GM21381 (cell line): ENCODE results near the gene EYA2.
"Not testable (repeated sequence)": the region's sequence is repeated elsewhere in the genome, so short reads cannot be mapped to it uniquely, and the experiment has no call there.

Experiments used
- ATAC-seq: cut with Tn5 transposase; IDR thresholded peaks from one replicate; pipeline ENCODE4 v1.9.1; 2021; ENCODE audit warnings: mild to moderate bottlenecking, moderate library complexity; ENCODE audit not compliant: unreplicated experiment

Gene EYA2

DNA sequence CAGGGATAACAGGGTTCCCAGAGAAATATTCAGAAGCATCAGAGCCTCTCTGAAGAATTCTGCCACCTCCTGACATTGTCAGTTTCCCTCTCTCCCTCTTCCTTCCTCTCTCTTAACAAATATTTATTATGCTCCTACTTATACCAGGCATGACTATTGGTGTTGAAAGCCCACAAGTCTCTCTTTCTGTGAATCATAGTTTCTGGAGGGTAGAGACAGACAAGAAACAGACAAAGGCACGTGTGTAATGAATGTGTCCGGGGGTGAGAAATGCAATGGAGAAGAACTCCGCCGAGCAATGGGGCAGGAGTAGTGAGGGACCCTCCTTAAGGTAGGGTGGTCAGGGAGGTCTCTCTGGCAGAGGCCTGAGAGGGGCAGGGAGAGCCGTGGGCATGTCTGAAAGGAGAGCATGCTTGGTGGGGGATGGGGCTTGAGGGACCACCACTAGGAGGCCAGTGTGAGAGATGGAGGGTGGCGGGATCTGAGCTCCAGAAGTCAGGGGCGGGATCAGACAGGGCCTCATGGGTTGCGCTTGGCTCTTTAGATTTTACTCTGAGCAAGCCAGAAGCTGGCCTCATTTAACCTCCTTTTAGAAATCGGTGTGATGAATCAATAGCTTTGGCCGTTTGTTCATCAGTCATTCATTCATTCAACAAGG is 57.3 kb downstream of the EYA2 start:
- no peak for ATAC-seq

DNA sequence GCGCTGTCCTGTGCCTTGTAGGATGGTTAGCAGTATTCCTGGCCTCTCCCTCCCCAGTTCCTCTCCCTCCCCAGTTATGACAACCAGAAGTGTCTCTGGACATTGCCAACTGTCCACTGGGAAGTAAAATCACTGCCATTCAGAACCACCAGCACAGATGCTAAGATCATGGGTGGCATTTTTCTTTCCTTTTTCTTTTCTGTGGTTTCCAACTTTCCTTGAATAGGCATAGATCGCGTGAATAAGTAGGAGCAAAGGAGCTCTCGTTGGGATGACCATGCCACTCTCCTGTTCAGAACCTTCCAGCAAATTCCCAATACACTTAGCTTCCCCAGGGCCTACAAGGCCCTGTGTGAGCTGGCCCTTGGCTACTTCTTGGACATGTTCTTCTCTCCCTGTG is 59.0 kb downstream of the EYA2 start:
- ATAC-seq, result no peak

GRCh38 chr20:46954490-46955038 is 59.9 kb downstream of the EYA2 start:
- no peak for ATAC-seq

GRCh38 chr20:46955601-46956556 is 61.2 kb downstream of the EYA2 start:
- ATAC-seq, result no peak

GRCh38 chr20:46959081-46959692 is 64.5 kb downstream of the EYA2 start:
- ATAC-seq, result no peak

GRCh38 chr20:46959821-46960220 is 65.2 kb downstream of the EYA2 start:
- ATAC-seq, result no peak

GRCh38 chr20:46960536-46960935 is 65.9 kb downstream of the EYA2 start:
- ATAC-seq, result no peak

DNA sequence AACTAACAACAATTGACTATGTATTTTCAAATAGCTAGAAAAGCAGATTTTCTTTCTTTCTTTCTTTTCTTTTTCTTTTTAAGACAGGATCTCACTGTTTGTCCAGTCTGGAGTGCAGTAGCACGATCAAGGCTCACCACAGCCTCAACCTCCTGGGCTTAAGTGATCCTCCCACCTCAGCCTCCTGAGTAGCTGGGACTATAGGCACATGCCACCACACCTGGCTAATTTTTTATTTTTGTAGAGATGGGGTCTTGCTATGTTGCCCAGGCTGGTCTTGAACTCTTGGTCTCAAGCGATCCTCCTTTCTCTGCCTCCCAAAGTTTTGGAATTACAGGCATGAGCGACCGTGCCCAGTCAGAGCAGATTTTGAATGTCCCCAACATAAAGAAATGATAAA is 67.3 kb downstream of the EYA2 start:
- not testable (repeated sequence) for ATAC-seq

DNA sequence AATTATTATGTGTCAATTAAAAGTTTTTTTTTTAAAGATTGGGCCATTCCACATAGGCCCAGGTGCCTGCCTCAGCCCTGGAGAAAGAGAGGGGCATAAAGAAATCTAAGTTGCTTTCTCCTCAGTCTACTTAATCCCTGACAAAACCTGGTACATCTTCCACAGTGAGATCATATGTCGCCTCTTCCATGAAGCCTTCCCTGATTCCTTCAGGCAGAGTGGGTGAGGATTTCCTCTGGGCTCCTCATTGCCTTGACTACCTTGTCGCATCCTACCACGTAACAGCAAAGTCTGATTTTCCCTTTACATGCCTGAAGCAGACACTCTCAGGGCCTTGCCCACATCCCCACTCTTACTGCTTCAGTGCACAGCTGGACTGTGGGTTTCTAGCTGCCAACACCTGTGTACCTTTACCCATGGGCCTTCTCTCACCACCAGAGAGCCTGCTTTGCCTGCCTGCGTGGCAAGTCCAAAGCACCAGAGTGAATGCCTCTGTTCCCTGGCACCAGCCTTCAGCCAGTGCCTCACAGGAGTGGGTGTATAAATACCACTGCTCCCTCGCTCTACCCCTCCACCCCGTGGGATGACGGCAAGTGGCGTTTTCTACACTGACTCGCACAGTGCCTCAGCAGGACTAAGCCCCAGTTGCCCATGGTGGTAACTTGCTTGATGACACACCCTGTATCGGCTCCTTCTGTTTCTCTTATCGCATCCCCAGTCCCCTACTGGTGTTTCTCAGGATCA is 68.0 kb downstream of the EYA2 start:
- ATAC-seq, result no peak

- ATAC-seq, result no peak
Measured at GRCh38 chr20:46963196-46963529, 68.5 kb downstream of the EYA2 start.

GRCh38 chr20:46963758-46964617 is 69.3 kb downstream of the EYA2 start:
- no peak for ATAC-seq

- ATAC-seq, result no peak
Measured at GRCh38 chr20:46964618-46965455, 70.2 kb downstream of the EYA2 start.

- ATAC-seq, result no peak
Measured at GRCh38 chr20:46965477-46965876, 70.8 kb downstream of the EYA2 start.

GRCh38 chr20:46967646-46968045 is 73.0 kb downstream of the EYA2 start:
- ATAC-seq, result no peak

GRCh38 chr20:46970937-46971630 is 76.4 kb downstream of the EYA2 start:
- ATAC-seq, result no peak

DNA sequence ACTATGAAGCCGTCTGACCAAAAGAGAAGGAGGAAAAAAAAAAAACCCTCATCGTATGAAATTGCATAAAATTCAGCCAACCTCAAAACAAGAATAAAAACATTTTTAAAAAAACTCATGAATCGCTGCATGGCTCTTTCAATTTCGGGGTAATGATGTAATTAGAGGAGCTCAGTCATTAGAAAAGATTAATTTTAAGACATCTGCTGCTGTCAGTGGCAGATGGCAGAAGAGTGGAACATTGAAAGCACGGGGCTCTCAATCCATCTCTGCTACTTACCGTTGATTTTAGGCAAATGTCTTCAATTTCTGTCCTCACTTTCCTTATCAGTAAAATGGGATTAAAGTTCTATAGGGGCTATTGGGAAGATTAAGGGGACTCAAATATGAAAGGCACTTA is 79.1 kb downstream of the EYA2 start:
- no peak for ATAC-seq

GRCh38 chr20:46974669-46975434 is 80.2 kb downstream of the EYA2 start:
- no peak for ATAC-seq

- no peak for ATAC-seq
Measured at GRCh38 chr20:46975976-46976375, 81.3 kb downstream of the EYA2 start.
